IPS-18a (cell line): ENCODE measurements around the gene DHRS1.

Experiments used
- H3K27ac ChIP-seq: one replicate; pipeline ENCODE4 v1.5.1; 2013; ENCODE audit warnings: low read length
- H3K27me3 ChIP-seq: one replicate; pipeline ENCODE4 v1.6.1; 2013; ENCODE audit warnings: mild to moderate bottlenecking, low read length; ENCODE audit not compliant: control insufficient read depth, insufficient read depth
- H3K36me3 ChIP-seq: one replicate; pipeline ENCODE4 v1.6.1; 2013; ENCODE audit warnings: low read depth, low read length; ENCODE audit not compliant: control insufficient read depth
- H3K4me1 ChIP-seq: one replicate; pipeline ENCODE4 v1.6.1; 2013; ENCODE audit warnings: low read depth, low read length; ENCODE audit not compliant: control insufficient read depth
- H3K4me3 ChIP-seq: one replicate; pipeline ENCODE4 v1.5.1; 2013; ENCODE audit warnings: low read length
- H3K9ac ChIP-seq: one replicate; pipeline ENCODE4 v1.6.1; 2013; ENCODE audit warnings: mild to moderate bottlenecking, low read length, moderate library complexity
- H3K9me3 ChIP-seq: one replicate; pipeline ENCODE4 v1.6.1; 2013; ENCODE audit warnings: low read depth, low read length; ENCODE audit not compliant: control insufficient read depth

Gene DHRS1

GRCh38 chr14:24299255-24300191 is at the start of gene DHRS1, which contains the start of gene NOP9:
TSS of gene DHRS1 (minus strand) at chr14:24299780. CDS start at chr14:24299106, 674 bp downstream.
TSS of gene NOP9 (plus strand) at chr14:24299850. CDS start at chr14:24299955, 105 bp downstream.
- H3K9ac ChIP-seq = peak within 1 kb of the TSS; percentile 73
- peaks cover 36% of the 10 kb centered on the region for H3K36me3 ChIP-seq
- H3K9me3 ChIP-seq = no peaks in the 10 kb centered on the region
- no peaks in the 10 kb centered on the region for H3K4me1 ChIP-seq
- H3K4me3 ChIP-seq = peak within 1 kb of the TSS; percentile 89
- no peaks in the 10 kb centered on the region for H3K27me3 ChIP-seq
- no peak within 1 kb of the TSS for H3K27ac ChIP-seq

- H3K36me3 ChIP-seq = no peaks in the 10 kb centered on the region
- H3K9me3 ChIP-seq = no peaks in the 10 kb centered on the region
- H3K4me1 ChIP-seq = no peaks in the 10 kb centered on the region
- no peak overlapping the region for H3K9ac ChIP-seq
- H3K27me3 ChIP-seq = peaks cover 69% of the 10 kb centered on the region
- H3K27ac ChIP-seq = no peak overlapping the region
- no peak overlapping the region for H3K4me3 ChIP-seq
Observed at GRCh38 chr14:24348186-24348585, 48.6 kb upstream of the DHRS1 start.

GRCh38 chr14:24347134-24347533 is 47.6 kb upstream of the DHRS1 start:
- no peak overlapping the region for H3K9ac ChIP-seq
- H3K36me3 ChIP-seq = no peaks in the 10 kb centered on the region
- H3K27ac ChIP-seq = no peak overlapping the region
- H3K9me3 ChIP-seq = no peaks in the 10 kb centered on the region
- H3K4me3 ChIP-seq = no peak overlapping the region
- no peaks in the 10 kb centered on the region for H3K4me1 ChIP-seq
- H3K27me3 ChIP-seq = peaks cover 65% of the 10 kb centered on the region

- Histone ChIP-seq H3K9ac (no peak overlapping the region), H3K4me1 (no peaks in the 10 kb centered on the region), H3K27ac (no peak overlapping the region), H3K4me3 (no peak overlapping the region), H3K9me3 (no peaks in the 10 kb centered on the region), H3K27me3 (peaks cover 63% of the 10 kb centered on the region), H3K36me3 (no peaks in the 10 kb centered on the region)
Observed at GRCh38 chr14:24343795-24344660, 44.4 kb upstream of the DHRS1 start.

GRCh38 chr14:24342889-24343288 is 43.3 kb upstream of the DHRS1 start:
- H3K27me3 ChIP-seq = peaks cover 70% of the 10 kb centered on the region
- no peak overlapping the region for H3K27ac ChIP-seq
- H3K4me3 ChIP-seq = no peak overlapping the region

GRCh38 chr14:24340606-24341005 is 41.0 kb upstream of the DHRS1 start:
- peaks cover 85% of the 10 kb centered on the region for H3K27me3 ChIP-seq
- H3K4me1 ChIP-seq = no peaks in the 10 kb centered on the region
- H3K9ac ChIP-seq = no peak overlapping the region
- H3K9me3 ChIP-seq = no peaks in the 10 kb centered on the region
- no peak overlapping the region for H3K27ac ChIP-seq
- H3K36me3 ChIP-seq = no peaks in the 10 kb centered on the region
- no peak overlapping the region for H3K4me3 ChIP-seq

More at GRCh38 chr14:24342889-24343288, 43.3 kb upstream of the DHRS1 start:
- H3K36me3 ChIP-seq = no peaks in the 10 kb centered on the region
- no peaks in the 10 kb centered on the region for H3K9me3 ChIP-seq
- H3K4me1 ChIP-seq = no peaks in the 10 kb centered on the region
- H3K9ac ChIP-seq = no peak overlapping the region

- no peaks in the 10 kb centered on the region for H3K9me3 ChIP-seq
- no peak within 1 kb of the TSS for H3K9ac ChIP-seq
- peak within 1 kb of the TSS; percentile 70 for H3K4me3 ChIP-seq
- H3K27me3 ChIP-seq = peaks cover 91% of the 10 kb centered on the region
- no peaks in the 10 kb centered on the region for H3K4me1 ChIP-seq
- no peaks in the 10 kb centered on the region for H3K36me3 ChIP-seq
- no peak within 1 kb of the TSS for H3K27ac ChIP-seq
Observed at GRCh38 chr14:24339284-24340151, 39.9 kb upstream of the DHRS1 start, which contains the start of gene RIPK3. TSS of gene RIPK3 (minus strand) at chr14:24339991. CDS start at chr14:24339826, 165 bp downstream.

GRCh38 chr14:24338843-24339242 is 39.3 kb upstream of the DHRS1 start:
- no peak overlapping the region for H3K9ac ChIP-seq
- no peak overlapping the region for H3K27ac ChIP-seq
- H3K36me3 ChIP-seq = no peaks in the 10 kb centered on the region
- H3K4me1 ChIP-seq = peaks cover 2% of the 10 kb centered on the region
- H3K27me3 ChIP-seq = peaks cover 93% of the 10 kb centered on the region
- H3K9me3 ChIP-seq = no peaks in the 10 kb centered on the region
- peak overlapping the region; percentile 70 for H3K4me3 ChIP-seq

GRCh38 chr14:24337824-24338175 is 38.2 kb upstream of the DHRS1 start:
- peaks cover 97% of the 10 kb centered on the region for H3K27me3 ChIP-seq
- no peak overlapping the region for H3K9ac ChIP-seq
- H3K27ac ChIP-seq = no peak overlapping the region
- no peak overlapping the region for H3K4me3 ChIP-seq
- no peaks in the 10 kb centered on the region for H3K36me3 ChIP-seq
- peaks cover 3% of the 10 kb centered on the region for H3K4me1 ChIP-seq
- no peaks in the 10 kb centered on the region for H3K9me3 ChIP-seq

- Histone ChIP-seq H3K4me1 (peaks cover 3% of the 10 kb centered on the region), H3K9me3 (no peaks in the 10 kb centered on the region), H3K36me3 (no peaks in the 10 kb centered on the region), H3K9ac (no peak overlapping the region), H3K27me3 (peaks cover 98% of the 10 kb centered on the region), H3K4me3 (no peak overlapping the region), H3K27ac (no peak overlapping the region)
Observed at GRCh38 chr14:24337144-24337823, 37.7 kb upstream of the DHRS1 start.
